IMR-90 (cell line): Measurements from ENCODE around the gene SEMG1. TPM values are rescaled to one million over a fixed set of nuclear protein-coding genes. Genes with fewer than 3 reads are reported as not detected.

ENCODE experiments used
- ATAC-seq: fragments of 200-7000 bp; cut with Tn5 transposase; 2 replicates; pipeline ENCODE4 v1.9.1; 2020; ENCODE audit warnings: low read depth, mild to moderate bottlenecking, moderate library complexity
- BruUV-seq: library from RNA; stranded (reverse); fragments of 400-500 nt; replicated peaks from 2 replicates; lab custom pipeline; 2021; lab: Mats Ljungman, UMichigan
- CTCF ChIA-PET: fragments of 300-600 bp; formaldehyde crosslinking; extraction: SDS; loops from one replicate; lab custom pipeline; 2021; ENCODE audit warnings: antibody characterized with exemption; lab: Yijun Ruan, JAX
- POLR2A ChIA-PET: fragments of 300-600 bp; sonication (Branson Sonifier 250); formaldehyde crosslinking; loops from one replicate; lab custom pipeline; 2022; ENCODE audit warnings: antibody characterized with exemption; ENCODE audit not compliant: unreplicated experiment; lab: Charles Lee
- DNase-seq: peaks from one replicate; pipeline ENCODE4 v3.0.0; 2013
- H2AFZ ChIP-seq: replicated peaks from 2 replicates; pipeline ENCODE3; 2013; ENCODE audit warnings: low read length, mild to moderate bottlenecking; ENCODE audit not compliant: poor library complexity
- H2AK5ac ChIP-seq: 2 replicates; pipeline ENCODE4 v1.6.1; 2013; ENCODE audit warnings: low read depth, low read length, inconsistent platforms
- H2AK9ac ChIP-seq: replicated peaks from 2 replicates; pipeline ENCODE3; 2013; ENCODE audit warnings: mild to moderate bottlenecking, low read depth, low read length, moderate library complexity; ENCODE audit not compliant: poor library complexity
- H2BK120ac ChIP-seq: 2 replicates; pipeline ENCODE4 v1.6.1; 2013; ENCODE audit warnings: low read depth, low read length, inconsistent platforms
- H2BK15ac ChIP-seq: 3 replicates; pipeline ENCODE4 v1.6.1; 2013; ENCODE audit warnings: low read depth, low read length, inconsistent platforms
- H2BK20ac ChIP-seq: 2 replicates; pipeline ENCODE4 v1.6.1; 2013; ENCODE audit warnings: low read depth, mild to moderate bottlenecking, inconsistent platforms, low read length, moderate library complexity
- H2BK5ac ChIP-seq: 2 replicates; pipeline ENCODE4 v1.6.1; 2013; ENCODE audit warnings: mild to moderate bottlenecking, low read depth, low read length, inconsistent platforms; ENCODE audit not compliant: poor library complexity, severe bottlenecking
- H3K14ac ChIP-seq: replicated peaks from 2 replicates; pipeline ENCODE4 v1.6.1; 2013; ENCODE audit warnings: low read depth, low read length, inconsistent platforms
- H3K18ac ChIP-seq: 2 replicates; pipeline ENCODE4 v1.6.1; 2013; ENCODE audit warnings: low read depth, low read length, control low read depth
- H3K23ac ChIP-seq: 2 replicates; pipeline ENCODE4 v1.6.1; 2013; ENCODE audit warnings: low read depth, low read length, inconsistent platforms
- H3K27ac ChIP-seq: 2 replicates; pipeline ENCODE4 v1.5.1; 2013; ENCODE audit warnings: mild to moderate bottlenecking, control low read depth, low read length; ENCODE audit not compliant: insufficient read depth
- H3K27me3 ChIP-seq: 2 replicates; pipeline ENCODE4 v1.6.1; 2013; ENCODE audit warnings: low read length; ENCODE audit not compliant: control insufficient read depth, insufficient read depth
- H3K36me3 ChIP-seq: 2 replicates; pipeline ENCODE4 v1.6.1; 2013; ENCODE audit warnings: low read length, mixed read lengths; ENCODE audit not compliant: control insufficient read depth, insufficient read depth
- H3K4ac ChIP-seq: 2 replicates; pipeline ENCODE4 v1.6.1; 2013; ENCODE audit warnings: low read depth, low read length, inconsistent platforms
- H3K4me1 ChIP-seq: 2 replicates; pipeline ENCODE4 v1.6.1; 2013; ENCODE audit warnings: low read length, mixed read lengths; ENCODE audit not compliant: control insufficient read depth, insufficient read depth
- H3K4me2 ChIP-seq: 2 replicates; pipeline ENCODE4 v1.6.1; 2013; ENCODE audit warnings: low read depth, mild to moderate bottlenecking, control low read depth, low read length, moderate library complexity
- H3K4me3 ChIP-seq: 2 replicates; pipeline ENCODE4 v1.5.1; 2013; ENCODE audit warnings: low read depth, mild to moderate bottlenecking, control low read depth, low read length, moderate library complexity; ENCODE audit not compliant: insufficient read depth
- H3K56ac ChIP-seq: 2 replicates; pipeline ENCODE4 v1.6.1; 2013; ENCODE audit warnings: low read length, inconsistent platforms; ENCODE audit not compliant: insufficient read depth; ENCODE audit errors: extremely low read depth
- H3K79me1 ChIP-seq, 2 experiments: 2 replicates each; pipeline ENCODE4 v1.6.1; 2013; ENCODE audit warnings: low read length in 2 of 2, inconsistent platforms in 1 of 2, low read depth in 1 of 2
- H3K9ac ChIP-seq: 2 replicates; pipeline ENCODE4 v1.6.1; 2013; ENCODE audit warnings: low read depth, low read length, control low read depth
- H3K9me1 ChIP-seq: 2 replicates; pipeline ENCODE4 v1.6.1; 2013; ENCODE audit warnings: low read length, inconsistent platforms; ENCODE audit not compliant: insufficient read depth
- H3K9me3 ChIP-seq: 2 replicates; pipeline ENCODE4 v1.6.1; 2013; ENCODE audit warnings: low read length; ENCODE audit not compliant: control insufficient read depth, insufficient read depth
- H4K20me1 ChIP-seq: 2 replicates; pipeline ENCODE4 v1.6.1; 2013; ENCODE audit warnings: low read length, inconsistent platforms; ENCODE audit not compliant: insufficient read depth
- H4K5ac ChIP-seq: 2 replicates; pipeline ENCODE4 v1.6.1; 2013; ENCODE audit warnings: mild to moderate bottlenecking, low read depth, low read length, control low read depth
- H4K8ac ChIP-seq, 2 experiments: 2 replicates each; pipeline ENCODE4 v1.6.1; 2013; ENCODE audit warnings: low read depth in 2 of 2, low read length in 2 of 2, control low read depth in 1 of 2, inconsistent platforms in 1 of 2
- H4K91ac ChIP-seq: 2 replicates; pipeline ENCODE4 v1.6.1; 2013; ENCODE audit warnings: low read depth, low read length, inconsistent platforms; ENCODE audit not compliant: insufficient read depth
- BHLHE40 ChIP-seq: fragments of 150-350 bp; IDR thresholded peaks from 2 replicates; pipeline ENCODE4 v1.6.1; 2016; ENCODE audit warnings: mild to moderate bottlenecking, low read depth, low read length
- CEBPB ChIP-seq: IDR thresholded peaks from 2 replicates; pipeline ENCODE4 v1.6.1; 2012; ENCODE audit warnings: low read depth, low read length, improper control_type of control experiment
- FOS ChIP-seq: fragments of 150-350 bp; IDR thresholded peaks from 2 replicates; pipeline ENCODE4 v1.6.1; 2016; ENCODE audit warnings: low read depth, low read length
- MAFK ChIP-seq: IDR thresholded peaks from 2 replicates; pipeline ENCODE4 v1.6.1; 2012; ENCODE audit warnings: low read depth, low read length, improper control_type of control experiment
- MAZ ChIP-seq: IDR thresholded peaks from 2 replicates; pipeline ENCODE4 v1.6.1; 2012; ENCODE audit warnings: low read depth, mild to moderate bottlenecking, low read length, improper control_type of control experiment, moderate library complexity, borderline replicate concordance
- MXI1 ChIP-seq: IDR thresholded peaks from 2 replicates; pipeline ENCODE4 v1.6.1; 2012; ENCODE audit warnings: low read depth, mild to moderate bottlenecking, low read length, moderate library complexity, borderline replicate concordance
- NFE2L2 ChIP-seq: fragments of 150-350 bp; IDR thresholded peaks from 2 replicates; pipeline ENCODE4 v1.6.1; 2016; ENCODE audit warnings: low read depth, mild to moderate bottlenecking, low read length
- POLR2A ChIP-seq: IDR thresholded peaks from 2 replicates; pipeline ENCODE4 v1.6.1; 2012; ENCODE audit warnings: mild to moderate bottlenecking, low read depth, low read length
- RAD21 ChIP-seq: IDR thresholded peaks from 2 replicates; pipeline ENCODE4 v1.6.1; 2012; ENCODE audit warnings: low read length, improper control_type of control experiment
- RFX5 ChIP-seq: IDR thresholded peaks from 2 replicates; pipeline ENCODE4 v1.8.0; 2012; ENCODE audit warnings: low read depth, mild to moderate bottlenecking, low read length, moderate library complexity
- SMC3 ChIP-seq: fragments of 150-350 bp; IDR thresholded peaks from 2 replicates; pipeline ENCODE4 v1.6.1; 2016; ENCODE audit warnings: low read depth, mild to moderate bottlenecking, antibody characterized with exemption, low read length, moderate library complexity
- WGBS, 2 experiments: methylation state at CpG; one replicate each; pipeline versions ENCODE4 v1.1.5 to v1.1.7; 2013; ENCODE audit warnings: missing lambda C conversion rate in 2 of 2; ENCODE audit not compliant: insufficient read length in 1 of 2; ENCODE audit errors: extremely low coverage in 2 of 2; 5-methylcytosine and 5-hydroxymethylcytosine counted together
- dilution Hi-C: fragments of 300-500 bp; cut with HindIII; formaldehyde crosslinking; loops from one replicate; pipeline ENCODE4 v1.14.3; 2018; ENCODE audit warnings: low sequenced_read_pairs; ENCODE audit not compliant: unreplicated experiment
- in situ Hi-C: fragments of 300-500 bp; cut with MboI; formaldehyde crosslinking; loops from 3 replicates; pipeline ENCODE4 v1.14.3; 2019; ENCODE audit warnings: low sequenced_read_pairs, inconsistent platforms, mixed read lengths
- intact Hi-C: fragments of 100-400 bp; cut with micrococcal nuclease; formaldehyde crosslinking; loops from 2 replicates; pipeline ENCODE4 v1.10.0; 2022
- polyA plus RNA-seq, 3 experiments: library from polyadenylated mRNA; depleted of rRNA; stranded (reverse); fragments of >200 nt; gene quantifications; 2 replicates each; pipeline ENCODE4 v1.2.3, GENCODE V29; 2012; ENCODE audit warnings: low replicate concordance in 1 of 3
- total RNA-seq: library from RNA; depleted of rRNA; stranded (reverse); fragments of >200 nt; gene quantifications from 2 replicates; pipeline ENCODE4 v1.2.3, GENCODE V29; 2012
- TF ChIP-seq, protein P1 (sequence below): fragments of 150-350 bp; IDR thresholded peaks from 2 replicates; pipeline ENCODE4 v1.6.1; 2017; ENCODE audit warnings: mild to moderate bottlenecking, antibody characterized with exemption, low read length, low read depth
- TF ChIP-seq, protein P2 (sequence below): fragments of 150-350 bp; IDR thresholded peaks from 2 replicates; pipeline ENCODE4 v1.6.1; 2016; ENCODE audit warnings: low read depth, mild to moderate bottlenecking, low read length, moderate library complexity, borderline replicate concordance

Gene SEMG1
- total and polyA plus RNA-seq, 2 of the 4 experiments (the other 2 are of a cell fraction) = not detected

GRCh38 chr20:45257161-45257560, 50.3 kb downstream of the SEMG1 start:
- H3K4me2 ChIP-seq = no peak overlapping the region
- no peak overlapping the region for H2BK20ac ChIP-seq
- no peaks in the 10 kb centered on the region for H4K20me1 ChIP-seq
- ChIA-PET POLR2A (no interaction called here), CTCF (no interaction called here)
- H4K91ac ChIP-seq = no peak overlapping the region
- intact Hi-C loops (no loop called here), dilution Hi-C loops (no loop called here), in situ Hi-C loops (no loop called here)
- H2AK5ac ChIP-seq = no peak overlapping the region
- BruUV-seq = no TSS peak
- H4K8ac ChIP-seq = no peak overlapping the region
- no peak overlapping the region for H3K27ac ChIP-seq
- no peak overlapping the region for H3K18ac ChIP-seq
- no peak overlapping the region for H3K4ac ChIP-seq
- DNase-seq (no peak), ATAC-seq (no peak)
- no peaks in the 10 kb centered on the region for H3K4me1 ChIP-seq
- no peak overlapping the region for H2BK15ac ChIP-seq
- no peak overlapping the region for H3K23ac ChIP-seq
- no peaks in the 10 kb centered on the region for H3K9me3 ChIP-seq
- H3K14ac ChIP-seq = no peak overlapping the region
- H2BK5ac ChIP-seq = no peak overlapping the region
- no peak overlapping the region for H2AK9ac ChIP-seq
- no peak overlapping the region for H3K4me3 ChIP-seq
- TF ChIP-seq BHLHE40 = no peak
- no peak for TF ChIP-seq CEBPB
- TF ChIP-seq SMC3 = no peak
- TF ChIP-seq NFE2L2 = no peak
- no peak for TF ChIP-seq MAZ
- no peak for TF ChIP-seq FOS
- TF ChIP-seq POLR2A = no peak
- TF ChIP-seq, protein P1, sequence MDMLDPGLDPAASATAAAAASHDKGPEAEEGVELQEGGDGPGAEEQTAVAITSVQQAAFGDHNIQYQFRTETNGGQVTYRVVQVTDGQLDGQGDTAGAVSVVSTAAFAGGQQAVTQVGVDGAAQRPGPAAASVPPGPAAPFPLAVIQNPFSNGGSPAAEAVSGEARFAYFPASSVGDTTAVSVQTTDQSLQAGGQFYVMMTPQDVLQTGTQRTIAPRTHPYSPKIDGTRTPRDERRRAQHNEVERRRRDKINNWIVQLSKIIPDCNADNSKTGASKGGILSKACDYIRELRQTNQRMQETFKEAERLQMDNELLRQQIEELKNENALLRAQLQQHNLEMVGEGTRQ = no peak
- TF ChIP-seq, protein P2, sequence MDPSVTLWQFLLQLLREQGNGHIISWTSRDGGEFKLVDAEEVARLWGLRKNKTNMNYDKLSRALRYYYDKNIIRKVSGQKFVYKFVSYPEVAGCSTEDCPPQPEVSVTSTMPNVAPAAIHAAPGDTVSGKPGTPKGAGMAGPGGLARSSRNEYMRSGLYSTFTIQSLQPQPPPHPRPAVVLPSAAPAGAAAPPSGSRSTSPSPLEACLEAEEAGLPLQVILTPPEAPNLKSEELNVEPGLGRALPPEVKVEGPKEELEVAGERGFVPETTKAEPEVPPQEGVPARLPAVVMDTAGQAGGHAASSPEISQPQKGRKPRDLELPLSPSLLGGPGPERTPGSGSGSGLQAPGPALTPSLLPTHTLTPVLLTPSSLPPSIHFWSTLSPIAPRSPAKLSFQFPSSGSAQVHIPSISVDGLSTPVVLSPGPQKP = no peak
- TF ChIP-seq MAFK = no peak
- TF ChIP-seq MXI1 = no peak
- no peak for TF ChIP-seq RFX5
- TF ChIP-seq RAD21 = no peak
- H4K5ac ChIP-seq = no peak overlapping the region
- H3K56ac ChIP-seq = no peak overlapping the region
- WGBS, 2 experiments = no CpG with 5 or more reads among the region's 3 CpGs
- no peak overlapping the region for H3K9ac ChIP-seq
- H3K79me1 ChIP-seq = no peaks in the 10 kb centered on the region
- H2BK120ac ChIP-seq = no peak overlapping the region
- H2AFZ ChIP-seq = no peak overlapping the region
- H3K27me3 ChIP-seq = peaks cover 13% of the 10 kb centered on the region
- no peaks in the 10 kb centered on the region for H3K9me1 ChIP-seq
- H3K36me3 ChIP-seq = no peaks in the 10 kb centered on the region
